GM13977 (cell line): Measurements from ENCODE around the gene GPR158.

Source experiments
- DNase-seq: peaks from one replicate; pipeline ENCODE4 v3.0.0; 2012; ENCODE audit warnings: low spot score
- in situ Hi-C: fragments of 300-500 bp; cut with MboI; formaldehyde crosslinking; loops from one replicate; pipeline ENCODE4 v1.12.0; 2022; ENCODE audit warnings: low sequenced_read_pairs, low pct_unique_long_range_greater_than_20kb, mixed read lengths, inconsistent platforms; ENCODE audit not compliant: unreplicated experiment
- TF ChIP-seq, protein P1 (sequence below): IDR thresholded peaks from 2 replicates; pipeline ENCODE4 v1.5.1; 2012; ENCODE audit warnings: mild to moderate bottlenecking, control low read depth; ENCODE audit not compliant: insufficient read depth; ENCODE audit errors: extremely low read depth, missing control alignments

The GPR158 gene

DNA sequence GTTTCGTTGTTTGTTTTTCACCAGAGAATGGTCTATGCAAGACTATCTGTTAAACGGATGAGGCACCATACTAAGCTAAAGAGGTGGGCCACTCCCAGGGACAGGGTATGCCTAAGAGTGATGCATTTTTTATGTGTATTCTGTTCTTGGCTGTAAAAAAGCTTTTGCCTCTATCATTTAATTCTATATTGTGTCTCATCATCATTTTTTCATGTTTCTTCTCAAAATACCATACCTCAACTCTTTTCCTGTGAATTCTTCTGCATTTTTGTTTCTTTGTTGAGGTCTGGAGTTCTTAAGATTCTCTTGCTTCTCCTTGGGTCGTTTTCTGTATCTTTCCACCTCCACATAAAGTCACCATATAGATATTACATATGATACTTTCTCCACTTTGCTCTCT, 357.4 kb downstream of the GPR158 start:
- in situ Hi-C loops: no loop called here
- TF ChIP-seq, protein P1, sequence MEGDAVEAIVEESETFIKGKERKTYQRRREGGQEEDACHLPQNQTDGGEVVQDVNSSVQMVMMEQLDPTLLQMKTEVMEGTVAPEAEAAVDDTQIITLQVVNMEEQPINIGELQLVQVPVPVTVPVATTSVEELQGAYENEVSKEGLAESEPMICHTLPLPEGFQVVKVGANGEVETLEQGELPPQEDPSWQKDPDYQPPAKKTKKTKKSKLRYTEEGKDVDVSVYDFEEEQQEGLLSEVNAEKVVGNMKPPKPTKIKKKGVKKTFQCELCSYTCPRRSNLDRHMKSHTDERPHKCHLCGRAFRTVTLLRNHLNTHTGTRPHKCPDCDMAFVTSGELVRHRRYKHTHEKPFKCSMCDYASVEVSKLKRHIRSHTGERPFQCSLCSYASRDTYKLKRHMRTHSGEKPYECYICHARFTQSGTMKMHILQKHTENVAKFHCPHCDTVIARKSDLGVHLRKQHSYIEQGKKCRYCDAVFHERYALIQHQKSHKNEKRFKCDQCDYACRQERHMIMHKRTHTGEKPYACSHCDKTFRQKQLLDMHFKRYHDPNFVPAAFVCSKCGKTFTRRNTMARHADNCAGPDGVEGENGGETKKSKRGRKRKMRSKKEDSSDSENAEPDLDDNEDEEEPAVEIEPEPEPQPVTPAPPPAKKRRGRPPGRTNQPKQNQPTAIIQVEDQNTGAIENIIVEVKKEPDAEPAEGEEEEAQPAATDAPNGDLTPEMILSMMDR: no peak
- DNase-seq: no peak

DNA sequence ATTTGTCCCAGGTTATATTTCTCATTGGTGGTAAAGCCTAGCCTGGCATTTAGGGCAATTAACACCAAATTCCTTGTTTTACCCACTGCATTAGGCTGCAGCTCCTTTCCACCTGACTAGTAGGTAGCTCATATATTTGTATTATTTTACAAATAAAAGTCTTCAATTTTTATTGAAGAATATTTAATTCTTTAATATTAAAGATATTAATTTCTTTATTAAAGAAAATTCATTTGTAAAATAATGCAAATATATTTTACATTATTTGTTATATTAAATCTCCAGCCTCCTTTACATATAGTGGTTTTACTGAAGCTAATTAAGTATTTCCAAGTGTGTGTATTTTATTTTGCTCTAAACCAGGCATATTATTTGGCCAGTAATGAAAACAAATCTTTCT, 361.2 kb downstream of the GPR158 start:
- TF ChIP-seq, protein P1: no peak
- DNase-seq: no peak
- in situ Hi-C loops: no loop called here

DNA sequence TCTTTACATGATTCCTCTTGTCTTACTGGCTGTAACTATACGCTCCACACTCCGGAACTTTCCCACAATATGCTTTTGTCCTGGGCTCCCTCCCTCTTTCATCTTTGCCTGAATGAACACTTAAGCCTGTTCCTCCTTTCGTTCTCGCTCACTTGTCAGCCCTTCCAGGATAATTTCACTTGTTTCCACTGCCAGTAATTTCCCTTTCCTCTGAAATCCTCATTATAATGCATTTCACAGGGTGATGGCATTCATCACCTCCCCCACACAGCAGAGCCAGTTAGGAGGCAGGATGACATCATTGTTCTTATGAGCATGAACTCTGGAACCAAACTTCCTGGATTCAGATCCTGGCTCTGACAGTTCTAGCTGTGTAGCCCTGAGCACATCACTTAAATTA, 372.6 kb downstream of the GPR158 start:
- no peak for DNase-seq
- in situ Hi-C loops: no loop called here
- TF ChIP-seq, protein P1: no peak

DNA sequence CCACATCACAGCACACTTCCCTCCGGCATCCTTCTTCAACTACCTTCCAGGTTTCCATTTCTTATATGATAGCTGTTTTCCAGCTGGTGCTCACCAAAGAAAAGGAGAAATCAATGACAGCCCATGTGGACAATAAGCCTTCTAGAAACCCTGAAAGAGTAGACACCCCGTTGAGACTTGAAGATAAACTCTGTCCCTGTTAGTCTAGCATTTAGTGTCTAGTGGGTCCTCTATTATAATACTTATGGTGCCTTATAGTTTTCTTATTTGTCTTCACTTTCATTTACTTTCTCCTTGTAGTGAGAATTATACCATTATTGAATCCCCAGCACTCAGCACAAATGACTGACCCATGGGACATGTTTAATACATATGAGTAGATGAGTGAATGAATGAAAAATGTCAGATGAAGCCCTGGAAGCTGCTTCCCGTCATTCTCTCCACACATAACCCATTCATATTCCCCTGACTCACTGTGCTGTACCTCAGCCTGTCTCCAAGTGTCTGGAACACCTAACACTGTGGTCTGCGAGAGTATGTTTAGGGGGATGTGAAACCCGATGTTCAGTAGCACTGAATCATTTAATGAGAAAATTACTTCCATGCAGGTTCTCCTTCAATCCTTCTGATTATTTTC, 377.6 kb downstream of the GPR158 start:
- DNase-seq: no peak
- in situ Hi-C loops: no loop called here
- TF ChIP-seq, protein P1: no peak

DNA sequence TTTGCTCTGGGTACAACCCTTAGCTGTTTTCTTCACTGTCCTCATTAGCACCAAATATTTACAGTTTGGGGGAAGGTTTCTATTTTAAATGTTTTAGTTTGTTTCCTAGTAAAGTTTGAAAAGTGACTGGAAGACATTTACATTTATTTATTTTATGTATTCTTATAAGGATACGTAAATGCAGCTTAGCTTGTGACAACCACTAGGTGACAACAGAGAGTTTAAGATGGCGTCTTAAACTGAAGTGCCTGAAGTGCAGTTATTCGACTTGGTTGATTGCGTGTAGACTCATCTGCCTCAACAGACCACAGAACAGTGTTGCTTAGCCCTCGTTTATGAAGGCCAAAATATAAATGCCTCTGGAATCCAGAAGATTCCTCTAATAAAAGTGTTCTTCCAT, 381.1 kb downstream of the GPR158 start:
- in situ Hi-C loops: no loop called here
- no peak for DNase-seq

DNA sequence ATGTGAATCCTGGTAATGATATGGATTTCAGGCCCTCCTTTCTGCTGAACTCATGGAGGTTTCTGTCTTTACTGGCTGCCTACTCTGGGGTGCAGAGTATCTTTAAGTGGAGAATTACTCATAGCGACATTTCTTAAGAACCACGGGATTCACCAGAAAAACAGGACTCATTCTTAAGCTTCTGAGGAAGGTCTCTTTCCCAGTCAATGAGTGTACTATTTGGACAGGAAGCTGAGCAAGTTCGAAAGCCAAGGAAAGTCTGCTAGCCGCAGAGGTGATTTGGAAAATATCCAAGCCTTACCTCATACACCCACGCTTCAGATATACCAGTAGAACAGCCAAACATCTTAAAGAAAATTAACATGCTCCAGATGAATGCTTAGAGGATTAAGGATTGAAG, 381.7 kb downstream of the GPR158 start:
- TF ChIP-seq, protein P1: no peak
- no peak for DNase-seq
- in situ Hi-C loops: no loop called here

More for the DNA sequence above, 381.1 kb downstream of the GPR158 start:
- TF ChIP-seq, protein P1: no peak
